ENCODE data around the gene COMMD3. TPM values are rescaled to one million over a fixed set of nuclear protein-coding genes. Genes with fewer than 3 reads are reported as not detected.

Gene COMMD3
- polyA plus RNA-seq, 1 donor from 2014 or later: 85.0 TPM

DNA sequence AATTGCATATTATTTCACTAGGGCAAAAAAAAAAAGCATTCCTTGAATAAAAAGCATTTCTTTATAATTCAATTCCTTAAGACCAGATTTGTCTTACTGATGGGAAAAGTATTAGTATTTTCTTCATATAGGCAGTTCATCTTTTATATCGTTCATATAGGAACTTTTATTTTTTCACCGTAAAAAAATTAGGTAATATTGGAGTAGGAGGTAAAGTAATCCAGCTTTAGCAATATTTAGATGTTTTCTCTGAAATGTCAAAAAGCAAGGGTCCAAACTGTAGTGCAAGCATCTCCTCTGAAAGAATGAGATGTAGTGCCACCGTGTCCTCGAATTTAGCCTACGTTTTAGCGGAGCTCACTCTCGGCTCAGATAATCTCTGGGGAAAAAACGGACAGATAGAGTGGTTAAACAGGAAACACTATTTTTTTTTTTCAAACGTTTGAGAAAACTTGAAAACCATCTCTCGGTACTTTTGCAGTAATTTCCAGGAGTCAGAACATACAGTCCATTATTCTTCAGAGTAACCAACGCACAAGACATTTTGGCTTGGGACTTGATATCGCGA, 23.7 kb downstream of the COMMD3 start:
- peaks cover 0 to 8% (median 0%) of the 10 kb centered on the region in 3 donors for H3K9me3 Mint-ChIP-seq
- H3K4me1 Mint-ChIP-seq: peaks cover 10 to 36% (median 16%) of the 10 kb centered on the region in 3 donors
- H3K27me3 Mint-ChIP-seq: peaks cover 52% of the 10 kb centered on the region
- H3K27ac Mint-ChIP-seq: peak overlapping the region; percentile 96 to 98 (median 98)
- peak overlapping the region; percentile 90 to 99 (median 95) for H3K4me3 Mint-ChIP-seq
- peaks cover 5% of the 10 kb centered on the region for H3K36me3 Mint-ChIP-seq

DNA sequence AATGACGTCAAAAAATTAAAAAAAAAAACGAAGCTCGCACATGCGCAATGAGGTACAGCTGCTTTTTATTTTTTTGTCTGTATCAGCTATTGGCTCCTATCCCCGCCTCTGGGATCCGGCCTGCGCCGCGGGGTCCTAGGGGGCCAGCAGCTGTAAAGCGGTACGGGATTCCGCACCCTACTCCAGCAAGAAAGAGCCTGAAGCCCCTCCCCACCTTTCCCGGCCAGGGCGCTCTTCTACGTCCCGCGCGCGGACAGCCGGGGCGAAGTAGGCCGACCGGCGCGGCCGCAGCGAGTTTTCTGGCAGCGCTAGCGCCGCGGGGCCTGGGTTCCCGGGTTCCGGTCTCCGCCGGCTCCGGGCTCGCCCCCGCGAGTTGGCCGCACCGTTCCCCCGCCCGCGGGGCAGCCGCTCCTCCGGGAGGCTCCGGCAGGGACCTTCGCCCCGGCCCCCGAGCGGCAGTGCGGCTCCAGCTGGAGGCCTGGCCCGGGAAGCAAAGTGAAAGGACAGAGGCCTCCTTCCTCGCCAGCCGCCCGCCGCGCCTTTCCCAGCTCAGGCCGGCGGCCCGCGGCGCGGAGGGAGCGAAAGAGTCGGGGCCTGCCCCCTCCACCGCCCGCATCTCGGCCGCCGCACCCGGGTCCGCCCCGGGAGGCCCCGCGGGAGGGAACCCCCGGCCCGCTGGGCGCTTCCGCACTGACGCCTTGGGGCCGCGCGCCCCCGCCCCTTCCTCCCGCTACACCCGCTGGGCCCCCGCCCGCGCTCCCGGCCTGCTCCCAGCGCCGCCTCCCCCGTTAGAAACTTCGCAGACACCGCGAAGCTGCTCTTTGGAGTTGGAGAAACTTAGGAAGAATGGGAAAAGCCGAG, 24.4 kb downstream of the COMMD3 start:
- Mint-ChIP-seq H3K36me3 (peaks cover 3% of the 10 kb centered on the region), H3K4me1 (peaks cover 8 to 30% (median 14%) of the 10 kb centered on the region in 3 donors), H3K27ac (peak overlapping the region; percentile 96 to 98 (median 98)), H3K4me3 (peak overlapping the region; percentile 90 to 99 (median 95)), H3K27me3 (peaks cover 53% of the 10 kb centered on the region), H3K9me3 (peaks cover 0 to 6% (median 0%) of the 10 kb centered on the region in 3 donors)

DNA sequence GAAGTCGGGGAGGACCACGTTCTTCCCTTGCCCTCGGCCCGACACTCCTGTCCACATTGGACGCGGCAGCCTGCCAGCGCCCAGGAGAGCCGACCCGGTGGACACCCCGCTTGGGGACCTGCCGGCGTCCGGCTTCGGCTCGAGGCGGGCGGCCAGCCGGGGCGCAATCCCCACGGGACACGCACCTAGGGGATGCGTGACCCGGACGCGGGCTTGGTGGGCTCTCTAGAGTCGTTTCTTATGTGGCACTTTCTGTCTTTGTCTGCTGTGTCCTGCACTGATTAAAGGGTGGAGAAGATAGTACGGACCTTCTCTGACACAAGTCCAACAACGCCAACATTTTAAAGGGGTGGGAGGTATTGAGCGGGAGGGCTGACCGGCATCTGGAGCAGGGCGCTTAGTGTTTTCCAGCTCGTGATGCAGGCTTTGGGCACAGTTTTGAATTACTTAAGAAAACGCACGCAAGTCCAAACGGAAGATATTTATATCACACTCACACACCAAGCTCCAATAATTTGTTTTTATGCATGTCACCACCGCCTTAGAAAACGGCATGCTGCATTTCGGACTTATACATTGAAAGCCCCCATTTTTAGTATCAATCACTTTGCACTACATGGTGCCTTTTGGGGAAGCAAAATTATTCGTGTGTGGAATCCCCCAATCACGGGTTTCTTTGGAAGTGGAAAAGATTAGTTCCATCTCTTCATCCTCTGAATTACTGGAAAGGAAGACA, 25.2 kb downstream of the COMMD3 start:
- Mint-ChIP-seq H3K9me3 (peaks cover 0 to 12% (median 0%) of the 10 kb centered on the region in 3 donors), H3K27me3 (peaks cover 59% of the 10 kb centered on the region), H3K36me3 (peaks cover 3% of the 10 kb centered on the region), H3K27ac (peak overlapping the region; percentile 62 to 86 (median 81)), H3K4me3 (peak overlapping the region; percentile 43 to 84 (median 72)), H3K4me1 (peaks cover 8 to 35% (median 12%) of the 10 kb centered on the region in 3 donors)

DNA sequence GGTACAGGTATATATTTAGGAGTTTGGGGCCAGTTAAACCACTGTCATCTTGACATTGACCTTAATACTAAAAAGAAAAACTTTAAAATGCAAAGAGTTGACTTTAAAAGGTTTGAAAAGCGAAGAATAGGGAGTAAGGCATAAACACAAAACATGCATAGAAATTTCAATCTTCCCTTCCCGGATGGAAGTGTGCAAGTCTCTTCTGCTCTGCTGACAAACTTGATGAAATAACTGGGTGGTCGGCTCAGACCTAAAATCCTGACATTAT, 25.7 kb downstream of the COMMD3 start:
- Mint-ChIP-seq H3K27ac (peak overlapping the region; percentile 46 to 86 (median 62)), H3K4me1 (peaks cover 8 to 37% (median 12%) of the 10 kb centered on the region in 3 donors), H3K4me3 (peak overlapping the region in 3 of 4 donors; percentile 43 to 84 (median 71)), H3K36me3 (peaks cover 4% of the 10 kb centered on the region), H3K27me3 (peaks cover 57% of the 10 kb centered on the region), H3K9me3 (peaks cover 0 to 12% (median 0%) of the 10 kb centered on the region in 3 donors)

DNA sequence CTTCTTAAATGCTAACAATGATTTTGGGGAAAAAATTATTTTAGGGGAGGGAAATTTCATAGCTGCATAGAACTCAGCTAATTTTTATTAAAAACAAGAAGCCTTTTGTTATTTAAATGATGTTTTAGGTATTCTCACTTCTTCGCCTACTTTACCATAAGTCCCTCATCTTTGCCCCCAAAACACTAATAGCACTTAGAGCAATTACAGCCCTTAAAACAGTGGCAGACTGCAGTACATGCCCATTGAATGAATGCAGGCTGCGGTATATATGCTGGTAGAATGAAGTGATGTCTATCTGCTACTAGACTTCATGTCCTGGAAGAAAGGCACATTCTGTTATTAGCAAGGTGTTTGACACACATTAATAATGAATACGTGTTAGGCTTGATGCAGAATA, 26.2 kb downstream of the COMMD3 start:
- Mint-ChIP-seq H3K4me1 (peaks cover 8 to 37% (median 12%) of the 10 kb centered on the region in 3 donors), H3K36me3 (peaks cover 4% of the 10 kb centered on the region), H3K4me3 (peak overlapping the region in 2 of 4 donors; percentile 32 to 84), H3K9me3 (peaks cover 0 to 12% (median 0%) of the 10 kb centered on the region in 3 donors), H3K27me3 (peaks cover 53% of the 10 kb centered on the region), H3K27ac (peak overlapping the region in 2 of 3 donors; percentile 62 to 86)

DNA sequence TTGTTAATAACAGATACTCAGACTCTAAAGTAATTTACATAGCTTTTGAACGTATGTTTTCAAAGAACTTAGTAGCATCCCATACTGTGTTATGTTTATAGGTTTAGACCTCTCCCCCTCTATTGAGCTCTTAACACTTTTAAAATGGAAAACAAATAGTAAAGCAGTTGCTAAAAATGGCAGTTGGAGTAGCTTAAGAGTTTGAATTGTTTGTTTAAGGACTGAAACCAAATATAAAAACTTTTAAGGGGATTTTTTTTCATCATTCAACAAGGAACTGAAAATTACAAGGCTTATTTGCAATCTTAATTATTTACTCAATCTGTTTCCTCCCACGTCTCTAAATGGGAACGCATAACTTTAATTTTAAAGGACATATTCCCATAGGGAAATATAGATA, 27.5 kb downstream of the COMMD3 start:
- Mint-ChIP-seq H3K9me3 (peaks cover 0 to 12% (median 0%) of the 10 kb centered on the region in 3 donors), H3K4me1 (peaks cover 8 to 35% (median 12%) of the 10 kb centered on the region in 3 donors), H3K27ac (peak overlapping the region; percentile 59 to 92 (median 89)), H3K4me3 (peak overlapping the region in 2 of 4 donors; percentile 41 to 75), H3K36me3 (peaks cover 4% of the 10 kb centered on the region), H3K27me3 (peaks cover 41% of the 10 kb centered on the region)

DNA sequence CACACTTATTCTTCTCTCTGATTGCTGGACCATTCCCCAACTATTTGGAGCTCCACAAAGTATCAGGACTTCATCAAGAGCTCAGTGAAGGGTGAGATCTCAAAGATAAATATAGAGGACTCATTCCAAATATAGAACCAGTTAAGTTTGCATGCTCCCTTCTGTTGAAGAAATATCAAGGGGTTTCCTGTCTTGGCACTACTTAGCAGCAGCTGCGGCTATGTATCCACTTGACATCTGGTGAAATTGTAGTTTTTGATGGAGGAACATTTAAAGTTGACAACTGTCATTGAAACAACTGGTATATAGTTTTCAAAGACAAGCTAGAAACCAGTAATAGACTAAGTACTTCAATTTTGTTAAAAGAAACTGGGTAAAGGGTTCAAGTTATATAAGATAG, 28.1 kb downstream of the COMMD3 start:
- H3K4me1 Mint-ChIP-seq: peaks cover 8 to 30% (median 12%) of the 10 kb centered on the region in 3 donors
- H3K27me3 Mint-ChIP-seq: peaks cover 41% of the 10 kb centered on the region
- H3K4me3 Mint-ChIP-seq: peak overlapping the region in 3 of 4 donors; percentile 30 to 75 (median 51)
- H3K36me3 Mint-ChIP-seq: peaks cover 4% of the 10 kb centered on the region
- peaks cover 0 to 12% (median 0%) of the 10 kb centered on the region in 3 donors for H3K9me3 Mint-ChIP-seq
- H3K27ac Mint-ChIP-seq: peak overlapping the region; percentile 83 to 92 (median 89)

DNA sequence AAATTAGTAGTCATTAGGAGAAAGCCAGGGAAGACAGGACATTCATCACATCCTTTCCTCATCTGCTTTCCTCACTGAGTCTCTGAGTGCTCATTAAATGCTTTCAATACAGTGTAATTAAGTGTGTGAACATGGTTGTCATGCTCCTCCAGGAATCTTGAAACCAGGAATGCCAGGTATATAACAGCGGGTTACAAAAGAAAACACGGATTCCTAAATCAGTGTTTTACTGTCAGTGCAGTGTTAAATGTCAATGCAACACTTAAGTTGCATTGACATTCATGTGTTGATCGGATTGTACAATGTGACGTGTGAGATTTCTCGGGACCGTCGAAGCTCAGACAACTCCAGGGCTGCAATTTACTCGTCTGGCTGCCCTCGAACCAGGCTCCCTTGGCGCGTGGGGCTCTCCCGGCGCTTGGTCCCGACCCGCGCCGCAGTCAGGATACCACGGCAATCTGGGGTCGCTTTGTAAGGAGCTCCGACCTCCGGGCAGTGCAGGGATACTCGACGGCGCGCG, 28.7 kb downstream of the COMMD3 start:
- H3K27ac Mint-ChIP-seq: peak overlapping the region; percentile 83 to 92 (median 89)
- H3K27me3 Mint-ChIP-seq: peaks cover 41% of the 10 kb centered on the region
- H3K9me3 Mint-ChIP-seq: peaks cover 0 to 12% (median 0%) of the 10 kb centered on the region in 3 donors
- H3K36me3 Mint-ChIP-seq: peaks cover 4% of the 10 kb centered on the region
- peak overlapping the region in 3 of 4 donors; percentile 30 to 75 (median 51) for H3K4me3 Mint-ChIP-seq
- peaks cover 6 to 29% (median 11%) of the 10 kb centered on the region in 3 donors for H3K4me1 Mint-ChIP-seq

GRCh38 chr10:22345301-22346095, 29.3 kb downstream of the COMMD3 start, which contains the start of gene SPAG6:
TSS of gene SPAG6 (plus strand) at chr10:22345496. CDS start at chr10:22345612, 116 bp downstream.
- peaks cover 38% of the 10 kb centered on the region for H3K27me3 Mint-ChIP-seq
- H3K27ac Mint-ChIP-seq: peak within 1 kb of the TSS; percentile 85 to 93 (median 92)
- H3K4me3 Mint-ChIP-seq: peak within 1 kb of the TSS; percentile 51 to 92 (median 69)
- peaks cover 4% of the 10 kb centered on the region for H3K36me3 Mint-ChIP-seq
- H3K4me1 Mint-ChIP-seq: peaks cover 2 to 24% (median 6%) of the 10 kb centered on the region in 3 donors
- H3K9me3 Mint-ChIP-seq: peaks cover 0 to 9% (median 0%) of the 10 kb centered on the region in 3 donors

DNA sequence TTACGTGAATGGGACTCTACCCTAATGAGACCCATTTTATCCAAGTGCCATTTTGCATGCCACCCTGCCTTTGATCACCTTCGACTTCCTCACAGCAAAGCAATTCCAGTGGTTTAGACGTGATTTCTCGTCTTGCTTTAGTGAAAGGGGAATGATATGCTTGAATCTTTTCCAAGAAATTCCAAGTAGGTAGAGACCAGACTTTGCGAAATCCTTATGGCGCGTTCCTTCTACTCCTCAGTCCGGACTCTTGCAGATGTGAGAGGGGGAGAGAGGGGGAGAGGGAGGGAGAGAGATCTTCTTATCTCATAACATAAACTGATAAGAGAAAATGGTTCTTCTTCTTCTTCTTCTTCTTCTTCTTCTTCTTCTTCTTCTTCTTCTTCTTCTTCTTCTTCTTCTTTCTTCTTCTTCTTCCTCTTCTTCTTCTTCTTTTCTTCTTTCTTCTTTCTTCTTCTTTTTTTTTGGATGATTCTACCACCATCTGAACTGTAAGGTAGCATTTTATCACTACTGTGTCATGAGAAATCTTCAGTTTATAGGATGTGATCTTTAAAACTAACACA, 30.0 kb downstream of the COMMD3 start:
- Mint-ChIP-seq H3K27ac (peak overlapping the region; percentile 85 to 93 (median 92)), H3K36me3 (peaks cover 4% of the 10 kb centered on the region), H3K4me3 (peak overlapping the region in 3 of 4 donors; percentile 63 to 92 (median 72)), H3K4me1 (peaks cover 2 to 24% (median 6%) of the 10 kb centered on the region in 3 donors), H3K27me3 (peaks cover 38% of the 10 kb centered on the region), H3K9me3 (peaks cover 0 to 9% (median 0%) of the 10 kb centered on the region in 3 donors)

- no peak overlapping the region for H3K4me3 Mint-ChIP-seq
- peaks cover 0 to 6% (median 0%) of the 10 kb centered on the region in 3 donors for H3K9me3 Mint-ChIP-seq
- peaks cover 6% of the 10 kb centered on the region for H3K36me3 Mint-ChIP-seq
- peaks cover 0 to 7% (median 4%) of the 10 kb centered on the region in 3 donors for H3K4me1 Mint-ChIP-seq
- H3K27ac Mint-ChIP-seq: no peak overlapping the region
- H3K27me3 Mint-ChIP-seq: peaks cover 12% of the 10 kb centered on the region
Measured at GRCh38 chr10:22349755-22350154, 33.6 kb downstream of the COMMD3 start.

DNA sequence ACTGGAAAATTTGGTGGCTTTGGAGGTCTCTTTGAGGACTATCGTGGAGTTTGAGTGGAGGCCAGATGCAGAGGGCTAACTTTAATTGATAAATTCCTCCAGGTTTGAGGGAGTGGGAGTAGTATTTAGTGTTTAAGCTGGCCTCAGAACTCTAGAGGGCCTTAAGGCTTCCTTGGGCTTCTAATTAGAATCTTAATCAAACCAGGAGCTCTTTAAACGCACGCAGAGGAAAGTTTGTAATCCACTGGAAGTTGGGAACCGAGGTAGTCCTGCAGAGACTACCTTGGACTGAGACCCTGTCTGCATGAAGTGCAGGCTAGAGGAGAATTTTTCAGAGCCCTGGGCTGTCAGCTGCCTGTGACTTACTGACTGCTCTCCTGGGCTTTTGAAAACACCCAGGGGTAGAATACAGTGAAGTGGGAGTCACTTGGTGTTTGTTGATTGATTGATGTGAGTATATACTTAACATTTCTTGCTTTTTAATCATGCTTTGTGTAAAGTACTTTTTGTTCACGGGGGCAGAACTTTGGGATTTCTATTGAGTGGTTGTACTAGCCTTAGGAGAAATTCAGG, 35.0 kb downstream of the COMMD3 start:
- Mint-ChIP-seq H3K4me3 (no peak overlapping the region), H3K27me3 (peaks cover 2% of the 10 kb centered on the region), H3K4me1 (peaks cover 0 to 4% (median 3%) of the 10 kb centered on the region in 3 donors), H3K27ac (peak overlapping the region in 1 of 3 donors; percentile 60), H3K9me3 (peaks cover 0 to 2% (median 0%) of the 10 kb centered on the region in 3 donors), H3K36me3 (peaks cover 6% of the 10 kb centered on the region)

DNA sequence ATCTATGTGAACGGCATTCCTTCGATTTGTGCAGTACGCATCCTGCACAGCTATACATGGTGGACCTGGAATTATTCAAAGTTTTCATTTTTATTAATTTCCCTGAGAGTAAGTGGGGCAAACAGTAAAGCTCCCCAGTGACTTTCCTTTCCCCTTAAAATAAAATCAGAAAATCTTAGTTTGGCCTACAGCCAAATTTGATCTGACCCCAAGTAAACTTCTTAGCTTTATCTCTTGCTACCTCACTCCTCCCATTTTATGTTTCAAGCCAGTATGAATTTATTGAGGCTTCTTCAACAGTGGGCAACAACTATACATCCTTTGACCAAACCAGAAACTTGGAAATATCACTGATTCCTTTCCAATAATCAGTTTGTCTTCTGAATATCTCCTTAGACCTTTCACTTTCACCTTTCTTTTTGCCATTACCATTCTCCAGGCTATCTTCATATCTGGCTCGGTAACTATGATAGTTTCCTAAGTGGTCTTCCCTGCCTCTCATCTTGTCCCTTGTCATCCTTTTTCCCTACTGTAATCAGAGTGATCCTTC, 40.2 kb downstream of the COMMD3 start:
- no peaks in the 10 kb centered on the region for H3K27me3 Mint-ChIP-seq
- no peaks in the 10 kb centered on the region for H3K9me3 Mint-ChIP-seq
- H3K36me3 Mint-ChIP-seq: peaks cover 4% of the 10 kb centered on the region
- H3K27ac Mint-ChIP-seq: no peak overlapping the region
- H3K4me1 Mint-ChIP-seq: peaks cover 0 to 3% (median 0%) of the 10 kb centered on the region in 3 donors
- no peak overlapping the region for H3K4me3 Mint-ChIP-seq

Data from IgD-negative memory B cell (primary cell).